IMR-90 (cell line): ENCODE measurements around the gene TSR2. TPM values are rescaled to one million over a fixed set of nuclear protein-coding genes. Genes with fewer than 3 reads are reported as not detected.

Source experiments
- ATAC-seq: fragments of 200-7000 bp; cut with Tn5 transposase; 2 replicates; pipeline ENCODE4 v1.9.1; 2020; ENCODE audit warnings: low read depth, mild to moderate bottlenecking, moderate library complexity
- BruUV-seq: library from RNA; stranded (reverse); fragments of 400-500 nt; replicated peaks from 2 replicates; lab custom pipeline; 2021; lab: Mats Ljungman, UMichigan
- CTCF ChIA-PET: fragments of 300-600 bp; formaldehyde crosslinking; extraction: SDS; loops from one replicate; lab custom pipeline; 2021; ENCODE audit warnings: antibody characterized with exemption; lab: Yijun Ruan, JAX
- POLR2A ChIA-PET: fragments of 300-600 bp; sonication (Branson Sonifier 250); formaldehyde crosslinking; loops from one replicate; lab custom pipeline; 2022; ENCODE audit warnings: antibody characterized with exemption; ENCODE audit not compliant: unreplicated experiment; lab: Charles Lee
- DNase-seq: peaks from one replicate; pipeline ENCODE4 v3.0.0; 2013
- H2AFZ ChIP-seq: replicated peaks from 2 replicates; pipeline ENCODE3; 2013; ENCODE audit warnings: low read length, mild to moderate bottlenecking; ENCODE audit not compliant: poor library complexity
- H2AK5ac ChIP-seq: 2 replicates; pipeline ENCODE4 v1.6.1; 2013; ENCODE audit warnings: low read depth, low read length, inconsistent platforms
- H2AK9ac ChIP-seq: replicated peaks from 2 replicates; pipeline ENCODE3; 2013; ENCODE audit warnings: mild to moderate bottlenecking, low read depth, low read length, moderate library complexity; ENCODE audit not compliant: poor library complexity
- H2BK120ac ChIP-seq: 2 replicates; pipeline ENCODE4 v1.6.1; 2013; ENCODE audit warnings: low read depth, low read length, inconsistent platforms
- H2BK15ac ChIP-seq: 3 replicates; pipeline ENCODE4 v1.6.1; 2013; ENCODE audit warnings: low read depth, low read length, inconsistent platforms
- H2BK20ac ChIP-seq: 2 replicates; pipeline ENCODE4 v1.6.1; 2013; ENCODE audit warnings: low read depth, mild to moderate bottlenecking, inconsistent platforms, low read length, moderate library complexity
- H2BK5ac ChIP-seq: 2 replicates; pipeline ENCODE4 v1.6.1; 2013; ENCODE audit warnings: mild to moderate bottlenecking, low read depth, low read length, inconsistent platforms; ENCODE audit not compliant: poor library complexity, severe bottlenecking
- H3K14ac ChIP-seq: replicated peaks from 2 replicates; pipeline ENCODE4 v1.6.1; 2013; ENCODE audit warnings: low read depth, low read length, inconsistent platforms
- H3K18ac ChIP-seq: 2 replicates; pipeline ENCODE4 v1.6.1; 2013; ENCODE audit warnings: low read depth, low read length, control low read depth
- H3K23ac ChIP-seq: 2 replicates; pipeline ENCODE4 v1.6.1; 2013; ENCODE audit warnings: low read depth, low read length, inconsistent platforms
- H3K27ac ChIP-seq: 2 replicates; pipeline ENCODE4 v1.5.1; 2013; ENCODE audit warnings: mild to moderate bottlenecking, control low read depth, low read length; ENCODE audit not compliant: insufficient read depth
- H3K27me3 ChIP-seq: 2 replicates; pipeline ENCODE4 v1.6.1; 2013; ENCODE audit warnings: low read length; ENCODE audit not compliant: control insufficient read depth, insufficient read depth
- H3K36me3 ChIP-seq: 2 replicates; pipeline ENCODE4 v1.6.1; 2013; ENCODE audit warnings: low read length, mixed read lengths; ENCODE audit not compliant: control insufficient read depth, insufficient read depth
- H3K4ac ChIP-seq: 2 replicates; pipeline ENCODE4 v1.6.1; 2013; ENCODE audit warnings: low read depth, low read length, inconsistent platforms
- H3K4me1 ChIP-seq: 2 replicates; pipeline ENCODE4 v1.6.1; 2013; ENCODE audit warnings: low read length, mixed read lengths; ENCODE audit not compliant: control insufficient read depth, insufficient read depth
- H3K4me2 ChIP-seq: 2 replicates; pipeline ENCODE4 v1.6.1; 2013; ENCODE audit warnings: low read depth, mild to moderate bottlenecking, control low read depth, low read length, moderate library complexity
- H3K4me3 ChIP-seq: 2 replicates; pipeline ENCODE4 v1.5.1; 2013; ENCODE audit warnings: low read depth, mild to moderate bottlenecking, control low read depth, low read length, moderate library complexity; ENCODE audit not compliant: insufficient read depth
- H3K56ac ChIP-seq: 2 replicates; pipeline ENCODE4 v1.6.1; 2013; ENCODE audit warnings: low read length, inconsistent platforms; ENCODE audit not compliant: insufficient read depth; ENCODE audit errors: extremely low read depth
- H3K79me1 ChIP-seq, 2 experiments: 2 replicates each; pipeline ENCODE4 v1.6.1; 2013; ENCODE audit warnings: low read length in 2 of 2, inconsistent platforms in 1 of 2, low read depth in 1 of 2
- H3K9ac ChIP-seq: 2 replicates; pipeline ENCODE4 v1.6.1; 2013; ENCODE audit warnings: low read depth, low read length, control low read depth
- H3K9me1 ChIP-seq: 2 replicates; pipeline ENCODE4 v1.6.1; 2013; ENCODE audit warnings: low read length, inconsistent platforms; ENCODE audit not compliant: insufficient read depth
- H3K9me3 ChIP-seq: 2 replicates; pipeline ENCODE4 v1.6.1; 2013; ENCODE audit warnings: low read length; ENCODE audit not compliant: control insufficient read depth, insufficient read depth
- H4K20me1 ChIP-seq: 2 replicates; pipeline ENCODE4 v1.6.1; 2013; ENCODE audit warnings: low read length, inconsistent platforms; ENCODE audit not compliant: insufficient read depth
- H4K5ac ChIP-seq: 2 replicates; pipeline ENCODE4 v1.6.1; 2013; ENCODE audit warnings: mild to moderate bottlenecking, low read depth, low read length, control low read depth
- H4K8ac ChIP-seq, 2 experiments: 2 replicates each; pipeline ENCODE4 v1.6.1; 2013; ENCODE audit warnings: low read depth in 2 of 2, low read length in 2 of 2, control low read depth in 1 of 2, inconsistent platforms in 1 of 2
- H4K91ac ChIP-seq: 2 replicates; pipeline ENCODE4 v1.6.1; 2013; ENCODE audit warnings: low read depth, low read length, inconsistent platforms; ENCODE audit not compliant: insufficient read depth
- BHLHE40 ChIP-seq: fragments of 150-350 bp; IDR thresholded peaks from 2 replicates; pipeline ENCODE4 v1.6.1; 2016; ENCODE audit warnings: mild to moderate bottlenecking, low read depth, low read length
- CEBPB ChIP-seq: IDR thresholded peaks from 2 replicates; pipeline ENCODE4 v1.6.1; 2012; ENCODE audit warnings: low read depth, low read length, improper control_type of control experiment
- CHD1 ChIP-seq: IDR thresholded peaks from 2 replicates; pipeline ENCODE4 v1.6.1; 2012; ENCODE audit warnings: low read depth, low read length, improper control_type of control experiment
- CTCF ChIP-seq: conservative IDR thresholded peaks from 2 replicates; pipeline ENCODE4 v1.5.1; 2012; ENCODE audit warnings: mild to moderate bottlenecking, low read depth, low read length, improper control_type of control experiment
- ELK1 ChIP-seq: fragments of 150-350 bp; IDR thresholded peaks from 2 replicates; pipeline ENCODE4 v1.6.1; 2016; ENCODE audit warnings: low read depth, mild to moderate bottlenecking, low read length, moderate library complexity, borderline replicate concordance
- FOS ChIP-seq: fragments of 150-350 bp; IDR thresholded peaks from 2 replicates; pipeline ENCODE4 v1.6.1; 2016; ENCODE audit warnings: low read depth, low read length
- MAFK ChIP-seq: IDR thresholded peaks from 2 replicates; pipeline ENCODE4 v1.6.1; 2012; ENCODE audit warnings: low read depth, low read length, improper control_type of control experiment
- MAZ ChIP-seq: IDR thresholded peaks from 2 replicates; pipeline ENCODE4 v1.6.1; 2012; ENCODE audit warnings: low read depth, mild to moderate bottlenecking, low read length, improper control_type of control experiment, moderate library complexity, borderline replicate concordance
- MXI1 ChIP-seq: IDR thresholded peaks from 2 replicates; pipeline ENCODE4 v1.6.1; 2012; ENCODE audit warnings: low read depth, mild to moderate bottlenecking, low read length, moderate library complexity, borderline replicate concordance
- NFE2L2 ChIP-seq: fragments of 150-350 bp; IDR thresholded peaks from 2 replicates; pipeline ENCODE4 v1.6.1; 2016; ENCODE audit warnings: low read depth, mild to moderate bottlenecking, low read length
- POLR2A ChIP-seq: IDR thresholded peaks from 2 replicates; pipeline ENCODE4 v1.6.1; 2012; ENCODE audit warnings: mild to moderate bottlenecking, low read depth, low read length
- RAD21 ChIP-seq: IDR thresholded peaks from 2 replicates; pipeline ENCODE4 v1.6.1; 2012; ENCODE audit warnings: low read length, improper control_type of control experiment
- RCOR1 ChIP-seq: IDR thresholded peaks from 2 replicates; pipeline ENCODE4 v1.6.1; 2012; ENCODE audit warnings: mild to moderate bottlenecking, low read length, improper control_type of control experiment; ENCODE audit not compliant: insufficient replicate concordance
- RFX5 ChIP-seq: IDR thresholded peaks from 2 replicates; pipeline ENCODE4 v1.8.0; 2012; ENCODE audit warnings: low read depth, mild to moderate bottlenecking, low read length, moderate library complexity
- SMC3 ChIP-seq: fragments of 150-350 bp; IDR thresholded peaks from 2 replicates; pipeline ENCODE4 v1.6.1; 2016; ENCODE audit warnings: low read depth, mild to moderate bottlenecking, antibody characterized with exemption, low read length, moderate library complexity
- USF2 ChIP-seq: fragments of 150-350 bp; IDR thresholded peaks from 2 replicates; pipeline ENCODE4 v1.6.1; 2017; ENCODE audit warnings: mild to moderate bottlenecking, antibody characterized with exemption, low read length, low read depth
- WGBS, 2 experiments: methylation state at CpG; one replicate each; pipeline versions ENCODE4 v1.1.5 to v1.1.7; 2013; ENCODE audit warnings: missing lambda C conversion rate in 2 of 2; ENCODE audit not compliant: insufficient read length in 1 of 2; ENCODE audit errors: extremely low coverage in 2 of 2; 5-methylcytosine and 5-hydroxymethylcytosine counted together
- dilution Hi-C: fragments of 300-500 bp; cut with HindIII; formaldehyde crosslinking; loops from one replicate; pipeline ENCODE4 v1.14.3; 2018; ENCODE audit warnings: low sequenced_read_pairs; ENCODE audit not compliant: unreplicated experiment
- in situ Hi-C: fragments of 300-500 bp; cut with MboI; formaldehyde crosslinking; loops from 3 replicates; pipeline ENCODE4 v1.14.3; 2019; ENCODE audit warnings: low sequenced_read_pairs, inconsistent platforms, mixed read lengths
- intact Hi-C: fragments of 100-400 bp; cut with micrococcal nuclease; formaldehyde crosslinking; loops from 2 replicates; pipeline ENCODE4 v1.10.0; 2022
- polyA plus RNA-seq, 3 experiments: library from polyadenylated mRNA; depleted of rRNA; stranded (reverse); fragments of >200 nt; gene quantifications; 2 replicates each; pipeline ENCODE4 v1.2.3, GENCODE V29; 2012; ENCODE audit warnings: low replicate concordance in 1 of 3
- total RNA-seq: library from RNA; depleted of rRNA; stranded (reverse); fragments of >200 nt; gene quantifications from 2 replicates; pipeline ENCODE4 v1.2.3, GENCODE V29; 2012

Gene TSR2
- total and polyA plus RNA-seq, 2 of the 4 experiments (the other 2 are of a cell fraction): 8.8 to 22.1 TPM

- H3K36me3 ChIP-seq: no peaks in the 10 kb centered on the region
- no peak for ATAC-seq
- H3K9ac ChIP-seq: no peak overlapping the region
- no peak overlapping the region for H3K4ac ChIP-seq
- H2AK9ac ChIP-seq: no peak overlapping the region
- H3K79me1 ChIP-seq: no peaks in the 10 kb centered on the region
- no peaks in the 10 kb centered on the region for H4K20me1 ChIP-seq
- H3K4me1 ChIP-seq: no peaks in the 10 kb centered on the region
- TF ChIP-seq CHD1 (no peak), MXI1 (no peak), RAD21 (no peak), FOS (no peak), RFX5 (no peak), POLR2A (no peak), NFE2L2 (no peak), MAZ (no peak), ELK1 (no peak), BHLHE40 (no peak), RCOR1 (no peak), MAFK (no peak), SMC3 (no peak), CTCF (no peak), CEBPB (no peak), USF2 (no peak)
- ChIA-PET POLR2A (no interaction called here), CTCF (no interaction called here)
- H3K27me3 ChIP-seq: peaks cover 10% of the 10 kb centered on the region; the same call in 1 of the 2 replicates
- no peak overlapping the region for H3K23ac ChIP-seq
- no peaks in the 10 kb centered on the region for H3K9me1 ChIP-seq
- H3K14ac ChIP-seq: no peak overlapping the region
- H2AFZ ChIP-seq: no peak overlapping the region
- BruUV-seq: no TSS peak
- DNase-seq: no peak
- no peak overlapping the region for H2BK5ac ChIP-seq
- no peak overlapping the region for H2BK120ac ChIP-seq
- H3K27ac ChIP-seq: no peak overlapping the region
- H4K5ac ChIP-seq: no peak overlapping the region
- H2AK5ac ChIP-seq: no peak overlapping the region
- WGBS, 2 experiments: no CpG with 5 or more reads among the region's 3 CpGs
- H2BK15ac ChIP-seq: no peak overlapping the region
- no peak overlapping the region for H4K91ac ChIP-seq
- H4K8ac ChIP-seq: no peak overlapping the region
- H3K56ac ChIP-seq: no peak overlapping the region
- in situ Hi-C loops (no loop called here), intact Hi-C loops (loop anchor here (10.0 kb wide), 1 partner anchor 155 kb away; no protein-coding TSS in a partner anchor), dilution Hi-C loops (no loop called here)
- H2BK20ac ChIP-seq: no peak overlapping the region
- no peaks in the 10 kb centered on the region for H3K9me3 ChIP-seq
- H3K4me2 ChIP-seq: no peak overlapping the region
- H3K18ac ChIP-seq: no peak overlapping the region
- no peak overlapping the region for H3K4me3 ChIP-seq
Observed at GRCh38 chrX:54419559-54420302, 20.5 kb upstream of the TSR2 start.
